HG02759 (cell line): ENCODE measurements around the gene BEST2.
A peak's percentile ranks its signal among the peaks of the same experiment; 100 is the strongest.
"Not testable (repeated sequence)": the region's sequence is repeated elsewhere in the genome, so short reads cannot be mapped to it uniquely, and the experiment has no call there.

Experiments
- ATAC-seq: cut with Tn5 transposase; IDR thresholded peaks from one replicate; pipeline ENCODE4 v1.9.1; 2021; ENCODE audit warnings: mild to moderate bottlenecking, moderate library complexity; ENCODE audit not compliant: unreplicated experiment

Gene BEST2

DNA sequence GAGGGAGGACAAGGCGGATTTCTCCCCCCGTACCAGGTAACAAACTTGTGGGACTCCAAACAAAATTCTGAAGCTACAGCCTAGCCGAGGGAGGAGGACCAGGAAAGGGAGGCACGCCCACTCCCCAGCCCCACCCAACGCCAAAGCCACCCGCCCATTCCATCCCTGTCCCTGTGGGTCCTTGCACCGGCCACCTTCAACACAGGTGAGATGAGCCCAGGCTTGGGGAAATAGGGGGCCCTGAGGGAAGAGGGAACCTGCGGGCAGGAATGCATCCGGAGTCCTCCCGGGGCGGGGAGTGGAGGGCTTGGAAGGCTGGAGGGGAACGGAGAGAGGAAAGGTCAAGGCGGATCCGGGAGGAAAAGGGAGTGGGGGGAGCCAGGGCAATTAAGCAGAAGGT is at the start of gene BEST2:
BEST2 (plus strand) TSS at position 157 of the 400 bp plus-strand sequence. CDS start 802 bp downstream, outside the sequence.
- ATAC-seq = no peak

- ATAC-seq = no peak
Observed at GRCh38 chr19:12703046-12703445, 48.5 kb upstream of the BEST2 start.

GRCh38 chr19:12705169-12705568 is 46.4 kb upstream of the BEST2 start:
- no peak for ATAC-seq

DNA sequence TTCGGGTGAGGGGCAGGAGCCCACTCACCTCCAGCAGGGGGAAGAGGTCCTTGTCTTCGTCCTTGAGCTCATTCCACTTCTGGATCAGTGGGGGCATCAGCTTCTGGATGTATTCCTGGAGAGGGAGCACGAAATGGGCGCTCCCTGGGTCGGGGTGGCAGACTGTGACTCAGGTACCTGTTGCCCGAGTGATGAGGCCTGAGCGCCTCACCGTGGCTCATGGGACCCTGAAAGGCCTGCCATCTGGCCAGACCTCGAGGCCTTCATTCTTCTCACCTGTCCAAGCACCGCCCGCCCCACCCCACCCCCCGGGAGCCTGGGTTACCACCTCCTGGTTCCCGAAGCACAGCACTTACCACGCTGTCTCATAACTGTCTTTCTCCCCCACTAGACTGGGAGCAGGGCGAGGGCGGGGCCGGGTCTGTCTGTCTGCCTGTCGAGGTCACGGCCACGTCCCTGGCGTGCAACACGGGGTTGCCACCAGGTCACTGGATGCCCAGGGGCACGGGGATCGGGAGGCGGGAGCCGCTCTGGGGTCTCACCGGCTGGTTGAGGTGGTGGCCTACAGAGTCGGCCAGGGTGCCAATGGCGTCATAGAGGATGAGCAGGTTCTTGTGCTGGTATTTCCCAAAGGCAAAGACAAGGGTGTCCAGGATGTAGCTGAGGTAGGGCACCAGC is 45.8 kb upstream of the BEST2 start:
- ATAC-seq = no peak

GRCh38 chr19:12706332-12706718 is 45.3 kb upstream of the BEST2 start:
- ATAC-seq = no peak

- no peak for ATAC-seq
Observed at GRCh38 chr19:12708641-12709040, 43.0 kb upstream of the BEST2 start.

GRCh38 chr19:12711187-12711586 is 40.4 kb upstream of the BEST2 start:
- no peak for ATAC-seq

DNA sequence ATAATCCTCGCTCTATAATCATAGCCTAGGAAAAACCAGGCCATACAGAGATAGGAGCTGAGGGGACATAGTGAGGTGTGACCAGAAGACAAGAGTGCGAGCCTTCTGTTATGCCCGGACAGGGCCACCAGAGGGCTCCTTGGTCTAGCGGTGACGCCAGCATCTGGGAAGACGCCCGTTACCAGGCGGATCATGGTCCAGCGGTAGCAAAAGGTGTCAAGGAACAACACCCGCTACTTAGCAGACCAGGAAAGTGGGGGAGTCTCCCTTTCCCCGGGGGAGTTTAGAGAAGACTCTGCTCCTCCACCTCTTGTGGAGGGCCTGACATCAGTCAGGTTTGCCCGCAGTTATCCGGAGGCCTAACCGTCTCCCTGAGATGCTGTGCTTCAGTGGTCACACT is 39.5 kb upstream of the BEST2 start:
- ATAC-seq = not testable (repeated sequence)

DNA sequence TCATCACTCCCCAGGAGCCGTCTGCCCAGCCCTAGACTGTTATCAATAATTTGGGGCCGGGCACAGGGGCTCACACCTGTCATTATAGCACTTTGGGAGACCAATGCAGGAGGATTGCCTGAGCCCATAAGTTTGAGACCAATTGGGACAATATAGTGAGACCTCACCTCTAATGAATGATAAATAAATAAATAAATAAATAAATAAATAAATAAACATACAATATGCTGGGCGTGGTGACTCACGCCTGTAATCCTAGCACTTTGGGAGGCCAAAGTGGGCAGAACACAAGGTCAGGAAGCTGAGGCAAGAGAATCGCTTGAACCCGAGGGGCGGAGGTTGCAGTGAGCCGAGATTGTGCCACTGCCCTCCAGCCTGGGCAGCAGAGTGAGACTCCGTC is 38.3 kb upstream of the BEST2 start:
- not testable (repeated sequence) for ATAC-seq

DNA sequence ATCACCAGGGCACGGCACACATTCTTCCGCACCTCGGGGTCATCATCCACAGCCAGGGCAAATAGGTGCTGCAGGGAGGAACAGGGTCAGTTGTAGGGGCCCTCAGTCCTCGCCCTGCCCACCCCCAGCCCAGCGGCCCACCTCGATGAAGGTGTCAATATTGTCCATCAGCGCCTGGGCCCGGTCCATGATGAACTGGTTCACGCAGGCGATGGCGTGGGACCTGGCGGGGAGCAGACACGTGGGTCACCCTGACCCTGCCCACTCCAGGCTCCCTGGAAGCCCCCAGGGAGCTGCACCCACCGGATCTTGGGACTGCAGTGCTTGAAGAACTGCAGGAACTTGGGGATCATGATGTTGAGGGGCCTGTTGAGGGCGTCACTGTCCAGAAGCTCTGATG is 36.5 kb upstream of the BEST2 start:
- ATAC-seq = no peak

DNA sequence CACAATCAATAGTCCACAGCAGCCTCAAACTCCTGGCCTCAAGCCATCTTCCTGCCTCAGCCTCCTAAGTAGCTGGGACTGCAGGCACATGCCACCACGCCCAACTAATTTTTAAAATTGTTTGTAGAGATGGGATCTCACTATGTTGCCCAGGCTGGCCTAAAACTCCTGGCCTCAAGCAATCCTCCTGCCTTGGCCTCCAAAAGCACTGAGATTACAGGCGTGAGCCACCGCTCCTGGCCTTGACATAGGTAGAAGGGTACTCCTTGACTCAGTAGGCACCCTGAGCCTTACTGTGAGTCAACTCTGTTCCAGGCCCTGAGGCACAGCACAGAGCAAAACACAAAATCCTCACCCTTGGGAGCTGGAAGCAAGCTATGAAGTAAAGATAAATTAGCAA is 35.7 kb upstream of the BEST2 start:
- ATAC-seq = no peak

DNA sequence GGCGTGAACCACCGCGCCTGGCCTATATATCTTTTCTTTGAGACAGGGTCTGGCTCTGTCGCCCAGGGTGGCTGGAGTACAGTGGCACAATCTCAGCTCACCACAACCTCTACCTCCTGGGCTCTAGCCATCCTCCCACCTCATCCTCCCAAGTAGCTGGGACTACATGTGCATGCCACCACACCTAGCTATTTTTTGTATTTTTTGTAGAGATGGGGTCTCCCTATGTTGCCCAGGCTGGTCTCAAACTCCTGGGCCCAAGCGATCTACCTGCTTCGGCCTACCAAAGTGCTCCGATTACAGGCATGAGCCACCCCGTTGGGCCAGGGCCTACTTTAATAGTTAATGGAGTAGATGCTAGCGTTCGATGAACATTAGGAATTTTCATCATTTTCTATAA is 31.3 kb upstream of the BEST2 start:
- ATAC-seq = no peak

GRCh38 chr19:12720851-12721655 is 30.5 kb upstream of the BEST2 start:
- no peak for ATAC-seq

DNA sequence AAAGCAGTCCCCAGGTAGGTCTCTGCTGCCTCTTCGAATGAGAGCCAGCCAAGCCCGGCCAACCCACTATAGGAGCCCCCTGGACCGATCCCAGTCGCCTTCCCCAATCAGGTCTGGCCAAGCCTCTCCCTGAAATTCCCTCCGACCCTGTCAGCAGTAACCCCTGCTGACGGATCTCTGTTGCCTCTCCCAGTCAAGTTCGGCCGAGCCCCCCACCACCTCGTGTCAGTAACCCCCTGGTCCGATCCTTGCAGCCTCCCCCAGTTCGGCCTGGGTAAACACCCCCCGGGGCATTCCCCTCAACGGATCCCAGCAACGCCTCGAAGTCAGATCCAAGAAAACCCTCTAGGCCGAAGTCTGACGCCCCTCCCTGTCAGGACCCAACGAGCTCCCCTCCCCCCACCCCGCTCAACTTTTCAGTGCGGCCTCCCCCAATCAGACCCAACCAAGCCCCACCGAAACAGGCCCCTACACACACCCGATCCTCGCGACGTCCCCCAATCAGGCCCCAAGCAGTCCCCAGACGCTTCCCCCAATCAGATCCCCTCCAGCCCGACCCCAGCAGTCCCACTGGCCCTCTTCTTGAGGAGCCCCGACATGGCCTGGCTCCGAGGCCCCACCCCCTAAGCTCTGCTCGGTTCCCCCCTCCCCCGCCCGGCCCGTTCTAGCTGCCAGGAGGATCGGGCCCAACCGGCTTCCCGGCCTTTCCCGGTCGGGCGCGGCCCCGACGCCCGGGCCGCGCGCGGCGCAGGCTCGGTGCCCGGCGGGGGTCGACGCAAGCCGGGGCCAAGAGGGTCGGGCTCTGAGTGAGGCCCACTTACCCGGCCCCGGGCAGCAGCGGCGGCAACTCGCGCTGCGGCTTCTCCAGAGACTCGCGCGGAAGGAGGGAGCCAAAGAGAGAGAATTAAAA is 29.7 kb upstream of the BEST2 start:
- peak; percentile 20 for ATAC-seq

DNA sequence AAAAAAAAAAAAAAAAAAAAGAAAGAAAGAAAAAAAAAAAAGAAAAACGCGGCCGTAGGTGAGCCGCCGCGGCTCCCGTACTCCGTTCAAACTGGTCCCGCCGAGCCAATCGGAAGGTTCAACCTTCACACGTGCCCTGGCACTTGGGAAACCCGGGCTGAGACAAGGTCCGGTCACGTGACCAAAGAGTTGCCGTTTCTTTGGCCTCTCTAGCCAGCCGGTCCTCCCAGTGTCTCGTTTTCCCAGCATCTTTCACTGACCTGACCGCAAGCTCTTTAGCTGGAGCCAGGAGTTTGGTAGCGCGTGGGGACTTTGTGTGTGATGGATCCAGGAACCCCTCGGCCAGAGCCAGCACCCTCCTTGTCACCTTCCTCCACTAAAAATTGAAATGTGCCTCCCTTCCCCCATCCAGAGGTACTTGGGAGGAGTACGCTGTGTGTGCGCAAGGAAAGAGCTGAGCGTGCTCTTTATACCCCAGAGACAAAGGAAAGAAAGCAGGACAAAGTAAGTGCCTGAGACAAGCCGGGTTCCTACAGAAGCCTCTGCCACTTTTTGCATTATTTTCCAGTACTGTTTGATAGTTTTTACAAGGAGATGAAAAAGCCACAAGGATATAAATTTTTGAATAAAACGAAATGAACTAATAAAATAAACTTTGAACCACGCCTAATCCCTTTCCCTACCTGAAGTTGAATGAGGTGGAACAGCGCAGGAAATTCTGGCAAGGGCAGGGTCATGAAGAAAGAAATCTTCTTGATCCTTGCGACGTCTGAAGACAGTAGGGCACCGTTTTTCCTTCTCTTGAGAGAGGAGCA is 28.8 kb upstream of the BEST2 start:
- peak; percentile 79 for ATAC-seq

DNA sequence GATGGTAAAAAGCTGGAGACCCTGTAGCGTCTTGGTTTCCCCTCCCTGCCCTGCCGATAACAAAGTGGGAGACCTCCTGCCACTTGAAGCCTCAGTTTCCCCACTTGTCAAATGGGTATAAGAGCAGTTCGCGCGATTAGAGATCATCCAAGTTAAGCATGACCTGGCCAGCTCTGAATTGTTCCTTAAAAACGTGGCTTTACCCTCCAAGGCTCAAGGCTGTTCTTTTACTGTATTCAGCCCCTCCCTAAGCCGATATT is 28.3 kb upstream of the BEST2 start:
- no peak for ATAC-seq

GRCh38 chr19:12723641-12724426 is 27.8 kb upstream of the BEST2 start, which contains the start of gene TNPO2:
TSS of gene TNPO2 (minus strand) at chr19:12723932. CDS start at chr19:12720977, 2,955 bp downstream.
- ATAC-seq = peak; percentile 31

- not testable (repeated sequence) for ATAC-seq
Observed at GRCh38 chr19:12725612-12726011, 26.0 kb upstream of the BEST2 start.

GRCh38 chr19:12726988-12727316 is 24.6 kb upstream of the BEST2 start:
- no peak for ATAC-seq
